Large intestine (tissue), 3 donors: ENCODE results near the gene BAK1. TPM values are rescaled to one million over a fixed set of nuclear protein-coding genes. Genes with fewer than 3 reads are reported as not detected.
"Not testable (repeated sequence)": the region's sequence is repeated elsewhere in the genome, so short reads cannot be mapped to it uniquely, and the experiment has no call there.

Source experiments
- DNase-seq, 2 donors: peaks; one replicate each; pipeline versions ENCODE4 v3.0.0 to v3.0.0-alpha.2; 2013
- H3K27ac ChIP-seq: one replicate; pipeline ENCODE4 v1.5.1; 2013; ENCODE audit warnings: low read length
- H3K27me3 ChIP-seq: 2 replicates; pipeline ENCODE4 v1.6.1; 2013; ENCODE audit warnings: low read length; ENCODE audit not compliant: control insufficient read depth, insufficient read depth
- H3K36me3 ChIP-seq: 2 replicates; pipeline ENCODE4 v1.6.1; 2013; ENCODE audit warnings: low read length; ENCODE audit not compliant: control insufficient read depth, insufficient read depth
- H3K4me1 ChIP-seq: one replicate; pipeline ENCODE4 v1.6.1; 2013; ENCODE audit warnings: low read length; ENCODE audit not compliant: control insufficient read depth, insufficient read depth
- H3K4me3 ChIP-seq: one replicate; pipeline ENCODE4 v1.5.1; 2013; ENCODE audit warnings: low read length
- H3K9me3 ChIP-seq: one replicate; pipeline ENCODE4 v1.6.1; 2013; ENCODE audit warnings: mild to moderate bottlenecking, low read depth, low read length, moderate library complexity; ENCODE audit not compliant: control insufficient read depth
- WGBS: methylation state at CpG from one replicate; pipeline ENCODE4 v1.1.5; 2013; ENCODE audit warnings: low lambda C conversion rate; ENCODE audit not compliant: insufficient coverage; 5-methylcytosine and 5-hydroxymethylcytosine counted together
- polyA plus RNA-seq: library from polyadenylated mRNA; unstranded; fragments of 120-200 nt; gene quantifications from one replicate; pipeline ENCODE4 v1.2.1, GENCODE V29; 2013

Gene BAK1
- polyA plus RNA-seq, 1 donor, result 16.3 TPM

DNA sequence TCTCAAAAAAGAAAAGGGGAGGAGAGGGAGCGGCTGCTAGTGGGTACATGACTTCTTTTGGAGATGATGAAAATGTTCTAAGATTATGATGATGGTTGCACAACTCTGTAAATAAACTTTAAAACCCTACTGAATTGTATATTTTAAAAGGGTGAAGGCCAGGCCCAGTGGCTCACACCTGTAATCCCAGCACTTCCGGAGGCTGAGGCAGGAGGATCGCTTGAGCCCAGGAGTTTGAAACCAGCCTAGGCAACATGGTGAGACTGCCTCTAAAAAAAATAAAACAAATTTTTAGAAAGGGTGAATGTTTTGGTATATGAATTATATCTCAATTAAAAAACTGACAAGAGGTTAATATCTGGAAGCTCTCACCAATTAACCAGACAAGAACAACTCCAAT, 45.4 kb downstream of the BAK1 start:
- H3K36me3 ChIP-seq, result no peaks in the 10 kb centered on the region
- no peak overlapping the region for H3K27ac ChIP-seq
- no peak overlapping the region for H3K4me3 ChIP-seq
- no CpG with 5 or more reads among the region's 3 CpGs for WGBS
- H3K4me1 ChIP-seq, result no peaks in the 10 kb centered on the region
- H3K9me3 ChIP-seq, result no peaks in the 10 kb centered on the region
- no peak for DNase-seq
- no peaks in the 10 kb centered on the region for H3K27me3 ChIP-seq

DNA sequence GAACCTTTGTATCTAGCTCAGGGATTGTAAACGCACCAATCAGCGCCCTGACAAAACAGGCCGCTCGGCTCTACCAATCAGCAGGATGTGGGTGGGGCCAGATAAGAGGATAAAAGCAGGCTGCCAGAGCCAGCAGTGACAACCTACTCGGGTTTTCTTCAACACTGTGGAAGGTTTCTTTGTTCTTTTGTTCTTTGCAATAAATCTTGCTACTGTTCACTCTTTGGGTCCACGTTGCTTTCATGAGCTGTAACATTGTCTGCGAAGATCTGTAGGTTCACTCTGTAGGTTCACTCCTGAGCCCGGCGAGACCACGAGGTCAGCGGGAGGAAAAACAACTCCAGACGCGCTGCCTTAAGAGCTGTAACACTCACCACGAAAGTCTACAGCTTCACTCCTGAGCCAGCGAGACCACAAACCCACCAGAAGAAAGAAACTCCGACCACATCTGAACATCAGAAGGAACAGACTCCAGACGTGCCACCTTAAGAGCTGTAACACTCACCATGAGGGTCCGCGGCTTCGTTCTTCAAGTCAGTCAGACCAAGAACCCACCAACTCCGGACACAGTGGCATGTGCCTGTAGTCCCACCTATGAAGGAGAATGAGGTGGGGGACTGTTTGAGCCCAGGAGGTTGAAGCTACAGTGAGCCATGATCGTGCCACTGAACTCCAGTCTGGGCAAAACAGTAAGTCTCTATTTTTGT, 46.8 kb downstream of the BAK1 start:
- not testable (repeated sequence) for DNase-seq, H3K36me3 ChIP-seq, H3K4me3 ChIP-seq, H3K27me3 ChIP-seq, H3K27ac ChIP-seq, H3K4me1 ChIP-seq, H3K9me3 ChIP-seq
- 69% methylated on average over 3 of the region's 22 CpGs for WGBS

DNA sequence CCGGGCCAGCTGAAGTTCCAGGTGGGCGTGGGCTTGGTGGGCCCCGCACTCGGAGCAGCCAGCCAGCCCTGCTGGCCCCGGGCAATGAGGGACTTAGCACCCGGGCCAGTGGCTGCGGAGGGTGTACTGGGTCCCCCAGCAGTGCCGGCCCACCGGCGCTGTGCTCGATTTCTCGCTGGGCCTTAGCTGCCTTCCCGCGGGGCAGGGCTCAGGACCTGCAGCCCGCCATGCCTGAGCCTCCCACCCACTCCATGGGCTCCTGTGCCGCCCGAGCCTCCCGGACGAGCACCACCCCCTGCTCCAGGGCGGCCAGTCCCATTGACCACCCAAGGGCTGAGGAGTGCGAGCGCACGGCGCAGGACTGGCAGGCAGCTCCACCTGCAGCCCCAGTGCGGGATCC, 47.6 kb downstream of the BAK1 start:
- not testable (repeated sequence) for H3K36me3 ChIP-seq, H3K27me3 ChIP-seq
- no CpG with 5 or more reads among the region's 25 CpGs for WGBS

DNA sequence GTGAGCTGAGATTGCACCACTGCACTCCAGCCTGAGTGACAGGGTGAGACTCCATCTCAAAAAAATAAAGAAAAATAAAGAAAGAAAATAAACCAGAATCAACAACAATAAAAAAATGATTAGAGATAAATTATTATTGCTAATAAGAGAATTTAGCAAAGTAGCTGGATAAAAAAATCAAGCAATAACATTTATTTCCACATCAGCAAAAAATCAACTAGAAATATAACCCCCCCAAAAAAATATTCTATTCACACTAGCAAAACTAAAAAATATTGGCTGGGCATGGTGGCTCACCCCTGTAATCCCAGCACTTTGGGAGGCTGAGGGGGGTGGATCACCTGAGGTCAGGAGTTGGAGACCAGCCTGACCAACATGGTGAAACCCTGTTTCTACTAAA, 49.5 kb downstream of the BAK1 start:
- DNase-seq, H3K27me3 ChIP-seq, H3K36me3 ChIP-seq, H3K9me3 ChIP-seq, H3K4me1 ChIP-seq, H3K4me3 ChIP-seq, H3K27ac ChIP-seq: not testable (repeated sequence)

More for the DNA sequence above, 47.6 kb downstream of the BAK1 start:
- not testable (repeated sequence) for H3K9me3 ChIP-seq, DNase-seq, H3K27ac ChIP-seq, H3K4me1 ChIP-seq, H3K4me3 ChIP-seq

Other genes starting within 250 kb of the BAK1 start
- gene KIFC1, start 188.5 kb downstream of the BAK1 start, polyA plus RNA-seq, result 18.4 TPM
- gene PHF1, start 169.3 kb downstream of the BAK1 start, polyA plus RNA-seq, result 50.1 TPM
- 229 TPM for gene CUTA, start 162.2 kb downstream of the BAK1 start, polyA plus RNA-seq
- gene SYNGAP1, start 160.2 kb downstream of the BAK1 start, polyA plus RNA-seq, result 21.0 TPM
- gene ZBTB9, start 125.7 kb downstream of the BAK1 start, polyA plus RNA-seq, result 9.9 TPM
- gene ITPR3, start 41.0 kb upstream of the BAK1 start, polyA plus RNA-seq, result 49.6 TPM
- 61.0 TPM for gene UQCC2, start 131.4 kb upstream of the BAK1 start, polyA plus RNA-seq
- gene IP6K3, start 166.6 kb upstream of the BAK1 start, polyA plus RNA-seq, result 0.34 TPM
- gene LEMD2, start 208.9 kb upstream of the BAK1 start, polyA plus RNA-seq, result 56.2 TPM
- gene MLN, start 223.7 kb upstream of the BAK1 start, polyA plus RNA-seq, result 154 TPM